ENCODE measurements around the gene STAP1.

- TF ChIP-seq CTCF (IDR thresholded peaks at IDR 0.05) (no peak), POLR2A (IDR thresholded peaks at IDR 0.05) (no peak), EP300 (IDR thresholded peaks at IDR 0.05) (no peak), POLR2AphosphoS5 (IDR thresholded peaks at IDR 0.05) (no peak)
These were observed 12.0 kb downstream of the STAP1 start for GRCh38 chr4:67570537-67570936.

All from upper lobe of left lung (tissue), 4 donors.